Measurements from ENCODE around the gene SPRR2B. TPM values are rescaled to one million over a fixed set of nuclear protein-coding genes. Genes with fewer than 3 reads are reported as not detected.
"Not testable (repeated sequence)": the region's sequence is repeated elsewhere in the genome, so short reads cannot be mapped to it uniquely, and the experiment has no call there.

Gene SPRR2B
- total RNA-seq, 2 donors from 2014 or later, result not detected

DNA sequence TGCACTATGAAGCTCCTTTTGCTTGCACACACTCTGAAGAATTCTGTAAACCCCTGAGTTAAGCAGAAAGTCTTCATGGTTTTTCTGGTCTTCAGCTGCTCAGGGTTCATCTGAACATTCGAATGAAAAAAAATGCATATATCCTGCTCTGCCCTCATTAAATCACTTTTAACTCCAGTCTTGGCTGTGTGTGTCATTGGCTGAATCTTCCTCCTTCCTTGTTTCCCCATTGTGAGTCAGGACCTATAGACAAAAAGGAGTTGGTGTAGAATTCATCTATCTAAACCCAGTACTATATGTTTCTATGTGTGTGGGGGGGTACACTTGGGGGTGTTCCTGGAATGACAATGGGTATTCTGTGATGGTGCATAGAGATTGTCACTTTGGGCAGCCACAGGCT, 47.0 kb downstream of the SPRR2B start:
- H3K4me3 Mint-ChIP-seq, result no peak overlapping the region
- H3K36me3 Mint-ChIP-seq (ENCODE audit: low read depth), result no peaks in the 10 kb centered on the region
- ATAC-seq, result no peak
- H3K9me3 ChIP-seq (ENCODE audit: control insufficient read depth, low read length, poor library complexity, severe bottlenecking), result no peaks in the 10 kb centered on the region
- no peak for DNase-seq
- no peak overlapping the region for H3K27ac Mint-ChIP-seq
- no peaks in the 10 kb centered on the region for H3K4me1 Mint-ChIP-seq
- peaks cover 54% of the 10 kb centered on the region for H3K27me3 Mint-ChIP-seq

DNA sequence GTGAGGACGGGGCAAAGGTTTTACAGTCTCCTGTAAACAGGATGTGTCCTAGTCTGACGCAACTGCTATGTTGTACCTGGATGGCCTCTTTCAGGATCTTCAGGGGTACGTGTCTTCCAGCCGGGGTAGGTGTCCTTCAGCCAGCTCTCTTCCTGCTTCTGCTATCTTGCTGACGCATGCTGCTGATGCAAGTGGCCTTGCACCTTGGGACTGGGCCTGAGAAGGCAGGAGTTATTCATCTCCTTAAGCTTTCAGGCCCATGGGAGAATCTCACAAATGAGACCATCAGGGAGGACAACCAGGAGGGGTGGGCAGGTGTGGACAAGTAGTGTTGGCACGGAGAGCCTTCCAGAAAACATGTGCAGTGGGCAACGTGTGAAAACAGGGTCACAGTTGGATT, 48.3 kb downstream of the SPRR2B start:
- Mint-ChIP-seq H3K27me3 (peaks cover 61% of the 10 kb centered on the region), H3K36me3 (ENCODE audit: low read depth) (no peaks in the 10 kb centered on the region), H3K27ac (no peak overlapping the region), H3K4me3 (no peak overlapping the region), H3K4me1 (no peaks in the 10 kb centered on the region)
- no peaks in the 10 kb centered on the region for H3K9me3 ChIP-seq (ENCODE audit: control insufficient read depth, low read length, poor library complexity, severe bottlenecking)
- DNase-seq (no peak), ATAC-seq (no peak)

DNA sequence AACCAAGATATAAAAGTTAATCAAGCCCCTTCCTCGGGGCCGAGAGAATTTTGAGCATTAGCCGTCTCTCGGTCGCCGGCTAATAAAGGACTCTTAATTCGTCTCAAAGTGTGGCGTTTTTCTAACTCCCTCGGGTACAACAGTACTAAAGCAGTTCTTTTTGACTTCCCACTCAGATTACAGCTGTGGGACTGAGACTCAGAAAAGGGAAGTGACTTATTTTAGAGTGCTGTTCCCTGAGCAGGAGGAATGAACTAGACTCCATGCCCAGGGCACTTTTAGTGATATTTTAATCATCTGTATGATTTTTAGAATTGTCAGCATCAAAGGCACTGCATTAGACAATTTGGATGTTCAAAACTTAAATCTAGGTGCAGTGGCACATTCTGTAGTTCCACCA, 49.1 kb downstream of the SPRR2B start:
- not testable (repeated sequence) for H3K27ac Mint-ChIP-seq, H3K4me3 Mint-ChIP-seq, DNase-seq

DNA sequence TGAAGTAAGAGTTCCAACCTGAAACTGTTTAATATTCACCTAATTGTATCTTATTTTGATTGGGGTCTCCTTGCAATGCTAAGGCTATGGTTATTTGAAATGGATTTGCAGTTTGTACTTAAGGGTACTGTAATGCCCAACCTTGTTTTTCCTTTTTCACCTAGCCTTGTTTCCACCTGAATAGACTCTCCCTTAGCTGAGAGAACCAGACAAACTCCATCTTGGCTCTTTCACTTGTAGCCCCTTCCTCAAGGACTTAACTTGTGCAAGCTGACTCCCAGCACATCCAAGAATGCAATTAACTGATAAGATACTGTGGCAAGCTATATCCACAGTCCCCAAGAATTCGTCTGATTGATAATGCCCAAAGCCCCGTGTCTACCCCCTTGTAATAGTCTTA, 49.6 kb downstream of the SPRR2B start:
- H3K4me1 Mint-ChIP-seq; H3K36me3 Mint-ChIP-seq (ENCODE audit: low read depth); H3K9me3 ChIP-seq (ENCODE audit: control insufficient read depth, low read length, poor library complexity, severe bottlenecking); DNase-seq; H3K4me3 Mint-ChIP-seq; H3K27ac Mint-ChIP-seq; ATAC-seq: not testable (repeated sequence)
- H3K27me3 Mint-ChIP-seq, result peaks cover 65% of the 10 kb centered on the region

More for the DNA sequence above, 49.1 kb downstream of the SPRR2B start:
- H3K9me3 ChIP-seq (ENCODE audit: control insufficient read depth, low read length, poor library complexity, severe bottlenecking); ATAC-seq; H3K4me1 Mint-ChIP-seq; H3K36me3 Mint-ChIP-seq (ENCODE audit: low read depth): not testable (repeated sequence)
- H3K27me3 Mint-ChIP-seq, result peaks cover 66% of the 10 kb centered on the region

Other genes with a start within 250 kb of the SPRR2B start
- gene LCE1A, start 244.1 kb downstream of the SPRR2B start, total RNA-seq, result not detected
- not detected for gene LCE6A, start 228.8 kb downstream of the SPRR2B start, total RNA-seq
- not detected for gene LCE7A, start 211.6 kb downstream of the SPRR2B start, total RNA-seq
- not detected for gene SMCP, start 193.3 kb downstream of the SPRR2B start, total RNA-seq
- not detected for gene IVL, start 163.1 kb downstream of the SPRR2B start, total RNA-seq
- gene SPRR5, start 124.4 kb downstream of the SPRR2B start, total RNA-seq, result not detected
- not detected for gene SPRR4, start 101.0 kb downstream of the SPRR2B start, total RNA-seq
- gene SPRR1A, start 87.5 kb downstream of the SPRR2B start, total RNA-seq, result not detected
- not detected for gene SPRR3, start 69.9 kb downstream of the SPRR2B start, total RNA-seq
- not detected for gene SPRR1B, start 40.4 kb downstream of the SPRR2B start, total RNA-seq
- not detected for gene SPRR2D, start 30.5 kb downstream of the SPRR2B start, total RNA-seq
- gene SPRR2A, start 14.1 kb downstream of the SPRR2B start, total RNA-seq, result not detected
- not detected for gene SPRR2E, start 22.9 kb upstream of the SPRR2B start, total RNA-seq
- gene SPRR2F, start 41.9 kb upstream of the SPRR2B start, total RNA-seq, result not detected
- gene SPRR2G, start 79.3 kb upstream of the SPRR2B start, total RNA-seq, result not detected
- gene LELP1, start 131.8 kb upstream of the SPRR2B start, total RNA-seq, result not detected
- not detected for gene PRR9, start 146.0 kb upstream of the SPRR2B start, total RNA-seq
- gene LORICRIN, start 188.1 kb upstream of the SPRR2B start, total RNA-seq, result not detected
- not detected for gene PGLYRP3, start 241.3 kb upstream of the SPRR2B start, total RNA-seq

Measured in T-helper 17 cell (primary cell).